ENCODE results near the gene PPIF. TPM values are rescaled to one million over a fixed set of nuclear protein-coding genes. Genes with fewer than 3 reads are reported as not detected.

The PPIF gene
- total RNA-seq, 1 experiment from 2014 or later = 80.9 TPM

DNA sequence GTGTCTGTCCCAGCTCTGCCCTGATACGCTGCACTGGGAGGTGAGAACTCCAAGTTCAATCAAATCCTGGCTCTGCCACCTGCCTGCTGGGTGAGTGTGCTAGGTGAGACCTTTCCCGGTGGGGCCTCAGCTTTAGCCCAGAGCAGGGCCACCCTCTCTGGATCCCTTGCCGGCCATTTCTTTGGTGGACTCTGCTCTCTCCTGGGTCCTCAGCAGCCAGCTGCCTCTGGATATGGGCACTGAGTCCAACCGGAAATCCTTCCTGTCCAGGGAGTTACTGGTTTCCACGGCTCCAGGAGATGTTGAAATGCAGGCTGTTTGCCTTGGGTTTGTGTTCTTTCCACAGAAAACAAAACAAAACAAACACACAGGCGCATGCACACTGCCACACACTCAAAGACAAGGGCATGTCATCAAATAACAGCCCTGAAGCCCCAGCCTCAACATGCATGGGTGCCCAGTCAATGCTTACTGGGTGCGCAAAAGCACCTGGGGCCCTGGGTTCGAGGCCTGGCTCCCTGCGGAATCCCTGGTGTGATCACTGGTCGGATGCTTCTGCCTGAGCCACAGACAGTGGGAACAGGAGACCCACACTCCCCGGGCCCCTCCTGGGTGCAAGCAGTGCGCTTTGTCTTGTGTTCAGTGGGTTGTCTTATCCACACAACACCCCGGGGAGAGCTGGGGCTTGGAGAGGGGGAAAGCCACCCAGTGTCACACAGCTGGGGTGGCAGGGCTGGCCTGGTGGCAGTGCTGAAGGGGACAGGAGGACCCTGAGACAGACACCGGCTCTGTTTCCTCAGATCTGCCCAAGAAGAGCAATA, 33.1 kb downstream of the PPIF start:
- POLR2A ChIA-PET = no interaction called here
- H3K27ac Mint-ChIP-seq = no peak overlapping the region
- ATAC-seq = no peak

GRCh38 chr10:79380946-79381721, 33.9 kb downstream of the PPIF start:
- Mint-ChIP-seq H3K4me1 (0 out of 2 replicates have a peak, but pooled peaks cover 3% of the 10 kb centered on the region), H3K27me3 (ENCODE audit: low read depth) (no peaks in the 10 kb centered on the region), H3K27ac (no peak overlapping the region), H3K4me3 (no peak overlapping the region), H3K9me3 (no peaks in the 10 kb centered on the region), H3K36me3 (no peaks in the 10 kb centered on the region)
- no peak for TF ChIP-seq TEAD1 (CRISPR knock-in tag; IDR thresholded peaks at IDR 0.05)
- ChIA-PET CTCF (interaction anchor here (1.1 kb wide), 1 partner anchor 107 kb away, joined by 3 read pairs; no protein-coding TSS in a partner anchor), POLR2A (no interaction called here)
- ATAC-seq = no peak
- no peak for DNase-seq (ENCODE audit: low spot score)

More for the DNA sequence above, 33.1 kb downstream of the PPIF start:
- CTCF ChIA-PET = interaction anchor here (1.1 to 2.0 kb wide), 3 partner anchors 87 to 108 kb away, joined by 3 to 9 read pairs (median 8); no protein-coding TSS in a partner anchor
- Mint-ChIP-seq H3K36me3 (no peaks in the 10 kb centered on the region), H3K9me3 (no peaks in the 10 kb centered on the region), H3K4me3 (no peak overlapping the region), H3K27me3 (ENCODE audit: low read depth) (no peaks in the 10 kb centered on the region), H3K4me1 (0 out of 2 replicates have a peak, but pooled peaks cover 3% of the 10 kb centered on the region)
- no peak for TF ChIP-seq OVOL2 (CRISPR knock-in tag; IDR thresholded peaks at IDR 0.05; ENCODE audit: borderline replicate concordance)
- TF ChIP-seq CBFB (CRISPR knock-in tag; IDR thresholded peaks at IDR 0.05; ENCODE audit: low read depth) = no peak
- TF ChIP-seq GABPB1 (CRISPR knock-in tag; IDR thresholded peaks at IDR 0.05) = peak; percentile 77; the same call in 1 of the 2 replicates
- no peak for DNase-seq (ENCODE audit: low spot score)

GRCh38 chr10:79381804-79382221, 34.5 kb downstream of the PPIF start:
- ChIA-PET CTCF (interaction anchor here (1.0 to 1.2 kb wide), 5 partner anchors 9 to 106 kb away, joined by 3 to 4 read pairs (median 3); partner anchors contain the start of gene PPIF), POLR2A (no interaction called here)
- Mint-ChIP-seq H3K4me3 (no peak overlapping the region), H3K36me3 (no peaks in the 10 kb centered on the region), H3K4me1 (0 out of 2 replicates have a peak, but pooled peaks cover 3% of the 10 kb centered on the region), H3K27me3 (ENCODE audit: low read depth) (no peaks in the 10 kb centered on the region), H3K9me3 (no peaks in the 10 kb centered on the region), H3K27ac (peak overlapping the region; percentile 15; the same call in 1 of the 2 replicates)
- no peak for DNase-seq (ENCODE audit: low spot score)
- TF ChIP-seq ZNF416 (CRISPR knock-in tag; IDR thresholded peaks at IDR 0.05) (no peak), TEAD1 (CRISPR knock-in tag; IDR thresholded peaks at IDR 0.05) (no peak), IRF2 (CRISPR knock-in tag; IDR thresholded peaks at IDR 0.05; ENCODE audit: borderline replicate concordance, low read depth) (no peak), FOXP1 (CRISPR knock-in tag; IDR thresholded peaks at IDR 0.05; ENCODE audit: borderline replicate concordance) (no peak), GTF2I (CRISPR knock-in tag; conservative IDR thresholded peaks at IDR 0.05) (no peak), MYBL2 (CRISPR knock-in tag; IDR thresholded peaks at IDR 0.05) (no peak), TCF7 (CRISPR knock-in tag; IDR thresholded peaks at IDR 0.05; ENCODE audit: low read depth) (no peak), SP1 (CRISPR knock-in tag; conservative IDR thresholded peaks at IDR 0.05) (no peak), ZNF396 (CRISPR knock-in tag; IDR thresholded peaks at IDR 0.05; ENCODE audit: borderline replicate concordance) (no peak)
- TF ChIP-seq, protein P1, sequence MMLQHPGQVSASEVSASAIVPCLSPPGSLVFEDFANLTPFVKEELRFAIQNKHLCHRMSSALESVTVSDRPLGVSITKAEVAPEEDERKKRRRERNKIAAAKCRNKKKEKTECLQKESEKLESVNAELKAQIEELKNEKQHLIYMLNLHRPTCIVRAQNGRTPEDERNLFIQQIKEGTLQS (CRISPR knock-in tag; conservative IDR thresholded peaks at IDR 0.05) = no peak
- TF ChIP-seq, protein P2, sequence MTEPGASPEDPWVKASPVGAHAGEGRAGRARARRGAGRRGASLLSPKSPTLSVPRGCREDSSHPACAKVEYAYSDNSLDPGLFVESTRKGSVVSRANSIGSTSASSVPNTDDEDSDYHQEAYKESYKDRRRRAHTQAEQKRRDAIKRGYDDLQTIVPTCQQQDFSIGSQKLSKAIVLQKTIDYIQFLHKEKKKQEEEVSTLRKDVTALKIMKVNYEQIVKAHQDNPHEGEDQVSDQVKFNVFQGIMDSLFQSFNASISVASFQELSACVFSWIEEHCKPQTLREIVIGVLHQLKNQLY (CRISPR knock-in tag; IDR thresholded peaks at IDR 0.05) = no peak
- TF ChIP-seq, protein P3, sequence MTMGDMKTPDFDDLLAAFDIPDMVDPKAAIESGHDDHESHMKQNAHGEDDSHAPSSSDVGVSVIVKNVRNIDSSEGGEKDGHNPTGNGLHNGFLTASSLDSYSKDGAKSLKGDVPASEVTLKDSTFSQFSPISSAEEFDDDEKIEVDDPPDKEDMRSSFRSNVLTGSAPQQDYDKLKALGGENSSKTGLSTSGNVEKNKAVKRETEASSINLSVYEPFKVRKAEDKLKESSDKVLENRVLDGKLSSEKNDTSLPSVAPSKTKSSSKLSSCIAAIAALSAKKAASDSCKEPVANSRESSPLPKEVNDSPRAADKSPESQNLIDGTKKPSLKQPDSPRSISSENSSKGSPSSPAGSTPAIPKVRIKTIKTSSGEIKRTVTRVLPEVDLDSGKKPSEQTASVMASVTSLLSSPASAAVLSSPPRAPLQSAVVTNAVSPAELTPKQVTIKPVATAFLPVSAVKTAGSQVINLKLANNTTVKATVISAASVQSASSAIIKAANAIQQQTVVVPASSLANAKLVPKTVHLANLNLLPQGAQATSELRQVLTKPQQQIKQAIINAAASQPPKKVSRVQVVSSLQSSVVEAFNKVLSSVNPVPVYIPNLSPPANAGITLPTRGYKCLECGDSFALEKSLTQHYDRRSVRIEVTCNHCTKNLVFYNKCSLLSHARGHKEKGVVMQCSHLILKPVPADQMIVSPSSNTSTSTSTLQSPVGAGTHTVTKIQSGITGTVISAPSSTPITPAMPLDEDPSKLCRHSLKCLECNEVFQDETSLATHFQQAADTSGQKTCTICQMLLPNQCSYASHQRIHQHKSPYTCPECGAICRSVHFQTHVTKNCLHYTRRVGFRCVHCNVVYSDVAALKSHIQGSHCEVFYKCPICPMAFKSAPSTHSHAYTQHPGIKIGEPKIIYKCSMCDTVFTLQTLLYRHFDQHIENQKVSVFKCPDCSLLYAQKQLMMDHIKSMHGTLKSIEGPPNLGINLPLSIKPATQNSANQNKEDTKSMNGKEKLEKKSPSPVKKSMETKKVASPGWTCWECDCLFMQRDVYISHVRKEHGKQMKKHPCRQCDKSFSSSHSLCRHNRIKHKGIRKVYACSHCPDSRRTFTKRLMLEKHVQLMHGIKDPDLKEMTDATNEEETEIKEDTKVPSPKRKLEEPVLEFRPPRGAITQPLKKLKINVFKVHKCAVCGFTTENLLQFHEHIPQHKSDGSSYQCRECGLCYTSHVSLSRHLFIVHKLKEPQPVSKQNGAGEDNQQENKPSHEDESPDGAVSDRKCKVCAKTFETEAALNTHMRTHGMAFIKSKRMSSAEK (CRISPR knock-in tag; IDR thresholded peaks at IDR 0.05; ENCODE audit: borderline replicate concordance) = no peak
- ATAC-seq = peak; percentile 25

Measured in WTC11 (cell line).